Urinary bladder (tissue), 4 donors: Measurements from ENCODE around the gene GATA5. TPM values are rescaled to one million over a fixed set of nuclear protein-coding genes. Genes with fewer than 3 reads are reported as not detected.

ENCODE experiments used
- DNase-seq: peaks from one replicate; pipeline ENCODE4 v3.0.0-alpha.2; 2015; ENCODE audit errors: extremely low spot score
- H3K27ac ChIP-seq: one replicate; pipeline ENCODE4 v1.5.1; 2013; ENCODE audit warnings: low read depth, mild to moderate bottlenecking, moderate library complexity
- H3K36me3 ChIP-seq: one replicate; pipeline ENCODE4 v1.6.1; 2013; ENCODE audit warnings: mild to moderate bottlenecking, moderate library complexity; ENCODE audit not compliant: insufficient read depth
- H3K4me1 ChIP-seq: one replicate; pipeline ENCODE4 v1.6.1; 2013; ENCODE audit warnings: mild to moderate bottlenecking, moderate library complexity; ENCODE audit not compliant: insufficient read depth
- H3K4me3 ChIP-seq: one replicate; pipeline ENCODE4 v1.5.1; 2013; ENCODE audit warnings: low read depth, low read length
- WGBS: extraction: QIAGEN DNeasy Blood & Tissue Kit; methylation state at CpG from one replicate; pipeline ENCODE4 v1.1.7; 2013; 5-methylcytosine and 5-hydroxymethylcytosine counted together
- polyA plus RNA-seq: library from polyadenylated mRNA; stranded (reverse); fragments of 200-250 nt; gene quantifications from one replicate; pipeline ENCODE4 v1.2.3, GENCODE V29; 2013
- total RNA-seq: library from RNA; depleted of rRNA; stranded (reverse); fragments of >200 nt; gene quantifications from one replicate; pipeline ENCODE4 v1.2.3, GENCODE V29; 2014
- donor health status: healthy with polysubstance abuse.
- donor health status: healthy.

The GATA5 gene
- total and polyA plus RNA-seq, 2 donors = 6.6 to 27.4 TPM

DNA sequence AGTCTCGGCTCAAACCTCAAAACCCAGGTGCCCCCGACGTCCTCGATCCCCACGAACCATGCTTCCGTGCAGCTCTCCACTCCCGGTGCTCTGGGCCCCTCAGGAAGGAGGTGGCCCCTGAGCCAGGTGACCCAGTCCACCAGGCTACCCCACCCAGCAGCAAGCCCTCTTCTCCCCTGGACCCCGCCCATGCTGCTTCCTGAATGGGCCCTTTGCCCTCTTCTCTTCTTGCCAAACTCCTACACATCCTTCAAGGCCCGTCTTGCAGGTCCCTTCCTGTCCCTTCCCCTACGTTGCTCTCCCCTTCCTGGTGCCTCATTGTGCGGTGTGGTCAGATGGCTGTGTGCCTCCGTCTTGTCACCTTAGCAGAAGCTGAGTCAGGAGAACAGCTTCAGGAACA lies 3.4 kb upstream of the GATA5 start:
- Histone ChIP-seq H3K4me1 (peaks cover 3% of the 10 kb centered on the region), H3K4me3 (no peak overlapping the region), H3K36me3 (no peaks in the 10 kb centered on the region), H3K27ac (no peak overlapping the region)
- WGBS = 92% methylated on average over 12 of the region's 12 CpGs
- no peak for DNase-seq

DNA sequence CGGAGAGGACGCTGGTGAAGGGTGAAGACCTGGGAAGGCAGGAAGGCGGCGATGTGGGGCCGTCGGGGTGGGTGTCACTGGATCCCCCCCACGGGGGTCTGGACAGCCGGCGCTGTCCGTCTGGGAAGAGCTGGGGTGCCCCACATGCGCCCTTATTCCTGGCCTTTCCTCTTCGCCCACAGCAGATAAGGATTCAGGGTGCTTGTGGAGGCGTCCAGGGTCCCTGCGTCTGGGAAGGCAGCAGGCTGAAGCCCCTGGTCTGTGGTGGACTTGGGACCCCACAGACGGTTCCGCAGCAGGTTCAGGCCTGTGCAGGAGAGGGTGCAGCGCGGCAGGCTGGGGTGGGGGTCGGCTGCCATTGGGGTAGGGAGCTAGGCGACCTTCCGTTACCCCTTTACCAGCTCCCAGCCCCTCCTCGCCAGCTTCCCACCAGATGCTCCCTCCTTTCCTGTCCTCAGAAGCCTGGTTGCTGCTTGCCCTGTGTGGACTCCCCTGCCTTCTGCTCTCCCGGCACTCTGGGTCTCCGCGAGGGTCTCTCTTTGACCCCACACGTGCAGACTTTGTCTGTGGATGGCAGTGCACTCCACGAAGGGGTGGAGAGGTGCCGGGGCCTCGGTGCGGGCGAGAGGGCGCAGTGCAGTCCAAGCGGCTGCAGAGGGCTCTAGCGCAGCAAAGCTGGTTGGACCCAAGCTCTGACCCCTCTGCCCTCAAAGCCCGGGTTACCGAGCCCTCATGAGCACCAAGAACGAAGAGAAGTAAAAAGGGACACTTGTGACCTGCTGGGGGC lies 2.1 kb upstream of the GATA5 start:
- H3K27ac ChIP-seq = no peak overlapping the region
- no peak for DNase-seq
- H3K4me3 ChIP-seq = no peak overlapping the region
- no peaks in the 10 kb centered on the region for H3K36me3 ChIP-seq
- peaks cover 3% of the 10 kb centered on the region for H3K4me1 ChIP-seq
- WGBS = 53% methylated on average over 37 of the region's 37 CpGs

DNA sequence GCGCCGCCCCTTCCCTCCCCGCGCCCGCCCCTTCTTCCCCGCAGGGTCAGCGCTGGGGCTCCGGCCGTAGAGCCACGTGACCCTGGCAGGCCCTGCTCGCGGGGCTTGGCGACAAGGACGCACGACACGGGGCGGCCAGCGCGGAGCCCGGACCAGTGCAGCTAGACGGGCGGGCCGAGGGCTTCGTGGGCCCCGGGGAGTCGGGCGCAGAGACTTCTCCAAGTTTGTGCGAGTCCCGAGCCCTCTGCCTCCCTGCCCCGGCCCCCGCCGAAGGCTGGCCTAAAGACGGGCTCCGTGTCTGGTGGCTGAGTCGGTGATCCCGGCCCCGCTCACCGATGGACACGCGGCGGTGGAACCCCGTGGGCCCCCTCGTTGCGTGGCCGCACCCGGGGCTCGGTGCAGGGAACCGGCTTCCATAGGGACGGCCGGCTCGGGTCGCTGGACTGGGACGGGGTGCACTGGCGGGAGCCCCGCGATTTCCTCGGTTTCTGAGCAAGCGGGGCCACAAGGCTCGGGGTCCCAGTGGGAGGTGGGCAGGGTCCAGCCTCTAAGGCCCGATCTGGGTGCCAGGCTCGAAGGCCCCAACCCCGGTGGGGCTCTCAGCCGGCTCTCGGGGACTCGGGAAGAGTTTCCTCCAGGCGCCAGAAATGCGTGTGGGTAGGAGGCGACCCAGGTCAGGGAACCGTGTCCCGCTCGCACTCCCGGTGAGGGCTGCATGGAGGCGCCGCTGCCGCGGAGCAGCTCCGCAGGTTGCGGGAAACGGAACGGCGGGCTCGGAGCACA lies 452 bp upstream of the GATA5 start:
- peak overlapping the region; percentile 69 for H3K4me3 ChIP-seq
- H3K4me1 ChIP-seq = peaks cover 3% of the 10 kb centered on the region

DNA sequence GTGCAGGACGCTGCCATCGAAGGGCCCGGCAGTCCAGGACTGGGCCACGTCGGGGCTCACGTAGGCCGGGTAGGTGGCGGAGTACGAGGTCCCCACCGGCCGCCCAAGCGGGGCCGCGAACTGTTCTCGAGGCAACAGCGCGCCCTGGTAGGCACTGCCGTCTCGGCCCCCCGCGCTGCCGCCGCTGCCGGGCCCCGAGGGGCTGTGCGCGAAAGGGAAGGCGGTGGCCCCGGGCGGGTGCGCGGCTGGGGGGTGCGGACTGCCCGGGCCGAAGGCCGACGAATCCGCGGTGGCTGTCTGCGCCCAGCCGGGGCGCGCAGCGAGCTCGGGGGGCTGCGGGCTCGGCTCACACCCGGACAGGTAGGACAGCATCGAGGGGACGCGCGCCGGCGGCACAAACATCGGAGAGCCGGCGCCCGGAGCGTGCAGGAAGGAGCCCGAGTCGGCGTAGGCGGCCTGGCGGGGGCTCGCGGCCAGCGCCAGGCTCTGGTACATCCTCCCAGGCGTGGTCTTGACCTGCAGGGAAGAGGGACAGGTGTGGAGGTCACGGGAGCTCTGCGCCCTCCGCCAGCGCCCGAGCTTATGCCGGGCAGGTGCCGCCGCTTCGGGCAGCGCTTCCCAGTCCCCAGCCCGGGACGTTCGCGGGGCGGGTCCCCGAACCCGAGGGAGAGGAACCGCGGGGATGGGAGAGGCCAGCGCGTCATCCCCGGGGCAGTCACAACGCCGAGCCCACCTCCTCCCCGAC lies 596 bp downstream of the GATA5 start:
- no peak for DNase-seq
- WGBS = 3% methylated on average over 93 of the region's 93 CpGs

More for the DNA sequence above, 452 bp upstream of the GATA5 start:
- no peak for DNase-seq
- H3K36me3 ChIP-seq = no peaks in the 10 kb centered on the region
- peak overlapping the region; percentile 75 for H3K27ac ChIP-seq
- WGBS = 2% methylated on average over 80 of the region's 82 CpGs

DNA sequence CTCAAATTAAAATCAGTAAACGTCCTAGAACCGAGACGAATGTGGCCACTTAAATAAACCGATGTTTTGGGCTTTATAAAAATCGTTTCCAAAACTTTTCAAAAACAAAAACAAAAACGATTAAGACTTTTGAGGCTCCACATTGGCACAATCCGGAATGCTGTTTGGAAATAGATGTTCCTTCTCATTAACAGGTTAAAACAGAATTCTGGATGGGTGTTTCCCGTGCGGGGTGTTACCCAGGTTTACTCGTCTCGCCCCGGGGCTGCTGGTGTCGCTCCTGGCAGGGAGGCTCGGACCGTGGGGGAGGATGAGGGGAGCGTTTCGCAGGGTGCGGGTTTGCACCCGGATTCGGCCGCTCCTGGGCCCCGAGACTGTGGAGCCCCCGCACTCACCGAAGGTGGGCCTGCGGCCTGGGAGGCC lies 1.2 kb downstream of the GATA5 start:
- peaks cover 3% of the 10 kb centered on the region for H3K4me1 ChIP-seq
- no peaks in the 10 kb centered on the region for H3K36me3 ChIP-seq
- H3K4me3 ChIP-seq = peak overlapping the region; percentile 69
- peak overlapping the region; percentile 75 for H3K27ac ChIP-seq
- WGBS = 15% methylated on average over 25 of the region's 25 CpGs
- no peak for DNase-seq

More for the DNA sequence above, 596 bp downstream of the GATA5 start:
- Histone ChIP-seq H3K27ac (peak overlapping the region; percentile 75), H3K4me3 (peak overlapping the region; percentile 69), H3K4me1 (peaks cover 3% of the 10 kb centered on the region), H3K36me3 (no peaks in the 10 kb centered on the region)

DNA sequence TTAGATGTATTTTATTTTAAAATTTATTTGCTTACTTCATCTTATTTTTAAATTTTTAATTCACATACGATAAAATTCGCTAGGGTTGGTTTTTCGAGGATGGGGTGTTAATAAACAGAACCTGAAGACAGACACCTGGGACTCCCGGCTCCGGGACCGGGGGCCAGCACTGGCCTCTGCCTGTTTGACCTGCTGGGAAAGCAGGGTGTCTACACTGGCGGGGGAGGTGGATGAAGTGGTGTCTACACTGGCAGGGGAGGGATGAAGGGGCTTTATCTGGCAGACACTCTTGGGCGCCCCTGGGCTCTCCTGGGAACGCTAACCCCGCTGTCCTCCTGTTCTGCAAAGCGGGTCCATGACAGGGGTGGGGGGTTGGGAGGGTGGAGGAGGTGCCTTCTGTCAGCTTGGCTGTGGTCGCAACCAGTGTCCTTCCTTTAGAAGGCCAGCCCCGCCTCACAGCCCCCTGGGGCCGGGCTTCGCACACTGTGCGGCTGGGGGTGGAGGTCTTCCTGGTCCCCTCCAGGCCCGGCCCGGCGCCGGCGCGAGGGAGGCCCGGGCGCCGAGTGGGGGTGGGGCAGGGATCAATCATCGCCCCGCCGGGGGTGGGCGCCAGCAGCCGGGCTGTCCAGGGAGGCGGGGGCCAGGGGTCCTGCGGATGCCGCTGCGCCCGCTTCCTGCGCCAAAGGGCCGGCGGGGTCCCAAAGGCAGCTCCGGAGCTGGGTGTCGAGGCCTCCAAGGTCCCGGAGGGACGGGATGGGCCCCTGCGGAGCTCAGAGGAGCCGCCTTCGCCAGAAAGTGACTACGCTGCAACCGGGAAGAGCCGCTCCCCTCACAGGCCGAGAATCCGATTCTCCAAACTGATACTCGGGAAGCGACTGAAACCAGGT lies 1.8 kb downstream of the GATA5 start:
- Histone ChIP-seq H3K4me3 (peak overlapping the region; percentile 69), H3K27ac (peak overlapping the region; percentile 75), H3K36me3 (no peaks in the 10 kb centered on the region), H3K4me1 (peaks cover 3% of the 10 kb centered on the region)
- 17% methylated on average over 52 of the region's 52 CpGs for WGBS
- DNase-seq = no peak

DNA sequence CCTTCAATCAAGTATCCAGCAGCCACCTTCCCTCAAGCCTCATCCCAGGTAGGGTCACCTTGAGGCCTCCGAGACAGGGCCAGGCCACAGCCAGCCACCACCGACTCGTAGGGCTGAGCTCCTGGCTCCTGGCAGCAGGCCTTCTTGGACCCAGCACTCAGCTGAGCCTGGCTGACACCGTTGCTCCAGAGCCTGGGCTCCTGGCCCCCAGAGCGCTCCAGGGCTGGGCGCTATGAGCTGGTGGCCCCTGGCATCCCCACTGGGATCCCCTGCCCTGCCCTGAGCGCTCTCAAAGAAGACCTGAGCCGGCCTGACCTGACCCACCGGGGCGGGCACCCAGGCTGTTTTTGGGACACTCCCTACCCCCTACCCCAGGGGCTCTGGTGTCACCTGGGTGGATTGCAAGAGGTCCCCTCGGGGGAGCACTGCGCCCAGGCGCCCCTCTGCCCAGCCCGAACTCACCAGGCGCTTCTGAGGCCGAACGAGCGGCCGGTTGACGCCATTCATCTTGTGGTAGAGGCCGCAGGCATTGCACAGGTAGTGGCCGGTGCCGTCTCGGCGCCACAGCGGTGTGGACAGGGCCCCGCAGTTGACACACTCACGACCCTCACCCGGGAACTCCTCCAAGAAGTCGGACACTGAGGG lies 2.7 kb downstream of the GATA5 start:
- H3K4me3 ChIP-seq = peak overlapping the region; percentile 69
- WGBS = 47% methylated on average over 30 of the region's 30 CpGs
- peak overlapping the region; percentile 72 for H3K27ac ChIP-seq
- peaks cover 3% of the 10 kb centered on the region for H3K4me1 ChIP-seq
- no peak for DNase-seq
- no peaks in the 10 kb centered on the region for H3K36me3 ChIP-seq

DNA sequence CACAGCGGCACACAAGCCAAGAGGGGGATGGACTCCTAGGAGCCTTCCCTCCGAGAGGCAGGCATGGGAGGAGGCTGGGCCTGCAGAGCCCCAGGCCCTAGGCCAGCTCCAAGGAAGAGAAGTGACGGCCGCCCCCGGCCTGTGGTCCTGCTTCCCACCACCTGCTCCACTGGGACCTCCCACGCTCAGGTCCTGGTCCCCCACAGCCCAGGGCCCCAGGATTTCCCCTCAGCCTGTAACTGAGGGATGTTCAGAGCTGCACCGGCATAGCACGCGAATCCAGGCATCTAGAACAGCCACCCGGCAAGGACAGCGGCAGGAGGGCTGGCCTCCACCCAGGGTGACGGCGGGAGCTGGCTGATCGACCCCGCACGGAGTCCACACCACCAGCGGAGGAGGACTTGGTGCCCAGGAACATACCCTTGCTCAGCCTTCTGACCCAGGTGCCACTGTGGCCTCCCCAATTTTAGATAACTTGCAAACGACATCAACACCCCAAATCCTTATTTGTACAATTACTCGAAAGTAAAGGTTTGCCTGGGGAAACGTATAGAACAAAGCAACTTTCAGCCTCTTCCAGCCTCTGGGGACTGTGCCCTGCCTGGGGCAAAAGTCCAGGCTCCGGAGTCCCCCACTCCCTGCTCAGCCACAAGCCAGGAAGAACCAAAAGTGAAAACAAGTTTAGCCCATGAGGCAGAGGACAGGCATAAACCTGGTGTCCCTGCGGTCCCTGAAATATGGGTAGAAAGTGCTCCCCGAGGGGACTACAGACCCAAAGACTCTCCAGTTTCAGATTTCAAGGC lies 3.5 kb downstream of the GATA5 start:
- WGBS = 45% methylated on average over 23 of the region's 23 CpGs

DNA sequence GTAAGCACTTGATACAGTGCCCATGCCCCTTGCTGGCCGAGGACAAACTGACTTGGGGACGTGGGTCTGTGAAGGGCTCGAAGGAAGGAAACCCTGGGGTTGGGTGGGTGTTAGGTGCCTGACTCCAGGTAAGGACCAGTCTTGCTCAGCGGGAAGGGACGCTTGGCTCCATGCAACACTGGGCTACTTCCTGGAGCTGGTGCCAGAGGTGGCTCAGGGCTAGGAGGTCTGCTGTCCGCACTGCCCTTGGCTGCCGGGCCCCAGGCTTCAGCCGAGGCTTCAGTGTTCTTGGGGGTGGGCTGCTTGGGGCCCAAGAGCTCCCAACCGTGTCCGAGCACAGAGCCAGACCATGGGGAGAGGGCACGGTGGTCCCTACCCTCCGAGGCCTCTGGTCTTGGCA lies 5.3 kb downstream of the GATA5 start:
- 66% methylated on average over 12 of the region's 12 CpGs for WGBS
- DNase-seq = no peak
- no peaks in the 10 kb centered on the region for H3K36me3 ChIP-seq
- no peak overlapping the region for H3K27ac ChIP-seq
- no peaks in the 10 kb centered on the region for H3K4me1 ChIP-seq
- no peak overlapping the region for H3K4me3 ChIP-seq

More for the DNA sequence above, 3.5 kb downstream of the GATA5 start:
- DNase-seq = no peak
- Histone ChIP-seq H3K27ac (peak overlapping the region; percentile 72), H3K36me3 (no peaks in the 10 kb centered on the region), H3K4me1 (peaks cover 3% of the 10 kb centered on the region), H3K4me3 (no peak overlapping the region)

DNA sequence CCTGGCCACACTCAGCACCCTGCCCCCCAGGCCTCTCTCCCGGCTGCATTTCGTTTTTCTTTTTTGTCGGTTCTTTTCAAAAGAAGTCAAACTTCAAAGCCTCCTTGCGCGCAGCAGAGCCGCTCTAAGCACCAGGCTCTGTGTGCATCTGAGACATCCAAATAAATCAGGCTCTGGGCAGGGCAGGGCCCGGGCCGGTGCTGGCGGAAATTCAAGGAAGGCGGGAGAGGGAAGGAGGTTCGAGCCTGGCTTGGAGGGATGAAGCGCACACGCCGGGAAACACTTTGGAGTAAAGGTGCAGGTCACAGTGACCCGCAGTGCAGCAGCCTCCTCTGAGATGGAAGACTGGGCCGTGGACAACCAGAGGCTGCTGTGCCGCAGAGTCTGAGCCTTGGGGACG lies 5.8 kb downstream of the GATA5 start:
- Histone ChIP-seq H3K36me3 (no peaks in the 10 kb centered on the region), H3K4me1 (no peaks in the 10 kb centered on the region), H3K4me3 (no peak overlapping the region), H3K27ac (no peak overlapping the region)
- WGBS = 21% methylated on average over 18 of the region's 18 CpGs
- DNase-seq = no peak

DNA sequence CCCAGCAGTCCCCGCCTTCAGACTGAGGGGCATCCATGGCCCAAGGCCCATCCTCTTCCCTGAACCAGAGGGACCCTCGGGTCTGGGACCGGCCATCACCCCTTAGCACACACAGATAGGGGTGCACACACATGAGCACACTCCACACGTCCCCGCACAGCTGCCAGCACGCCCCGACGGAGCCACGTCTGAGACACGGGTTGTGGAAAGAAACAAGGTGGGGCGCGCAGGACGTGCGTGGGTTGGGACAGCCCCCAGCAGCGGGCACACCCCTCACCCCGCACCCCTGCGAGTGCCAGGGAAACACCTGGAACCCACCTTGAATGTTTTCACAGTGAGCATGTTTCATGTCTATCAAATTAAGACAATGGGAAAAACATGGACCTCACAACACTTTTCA lies 6.4 kb downstream of the GATA5 start:
- no peaks in the 10 kb centered on the region for H3K4me1 ChIP-seq
- DNase-seq = no peak
- H3K4me3 ChIP-seq = no peak overlapping the region
- no peak overlapping the region for H3K27ac ChIP-seq
- H3K36me3 ChIP-seq = no peaks in the 10 kb centered on the region
- 76% methylated on average over 17 of the region's 17 CpGs for WGBS
